ENCODE measurements around the gene SMIM12.

DNA sequence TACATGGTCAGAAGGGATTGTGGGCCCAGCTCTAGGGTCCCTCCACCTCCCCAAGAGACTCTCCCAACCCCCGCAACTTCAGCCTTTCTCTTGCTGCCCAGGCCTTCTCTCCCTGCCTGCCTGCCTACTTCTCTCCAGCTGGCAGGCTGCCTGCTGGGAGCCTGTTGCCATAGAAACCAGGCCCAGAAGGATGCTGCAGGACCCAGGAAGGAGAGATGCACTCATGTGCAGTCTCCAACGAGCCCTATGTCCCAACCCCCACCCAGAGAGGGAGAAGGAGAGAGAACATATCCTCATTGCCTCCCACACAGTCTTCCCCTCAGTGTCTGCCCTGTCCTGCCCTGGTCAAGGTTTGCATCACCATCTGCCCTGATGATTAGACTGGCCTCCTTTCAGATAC, 10.8 kb upstream of the SMIM12 start:
- TF ChIP-seq, protein P1, sequence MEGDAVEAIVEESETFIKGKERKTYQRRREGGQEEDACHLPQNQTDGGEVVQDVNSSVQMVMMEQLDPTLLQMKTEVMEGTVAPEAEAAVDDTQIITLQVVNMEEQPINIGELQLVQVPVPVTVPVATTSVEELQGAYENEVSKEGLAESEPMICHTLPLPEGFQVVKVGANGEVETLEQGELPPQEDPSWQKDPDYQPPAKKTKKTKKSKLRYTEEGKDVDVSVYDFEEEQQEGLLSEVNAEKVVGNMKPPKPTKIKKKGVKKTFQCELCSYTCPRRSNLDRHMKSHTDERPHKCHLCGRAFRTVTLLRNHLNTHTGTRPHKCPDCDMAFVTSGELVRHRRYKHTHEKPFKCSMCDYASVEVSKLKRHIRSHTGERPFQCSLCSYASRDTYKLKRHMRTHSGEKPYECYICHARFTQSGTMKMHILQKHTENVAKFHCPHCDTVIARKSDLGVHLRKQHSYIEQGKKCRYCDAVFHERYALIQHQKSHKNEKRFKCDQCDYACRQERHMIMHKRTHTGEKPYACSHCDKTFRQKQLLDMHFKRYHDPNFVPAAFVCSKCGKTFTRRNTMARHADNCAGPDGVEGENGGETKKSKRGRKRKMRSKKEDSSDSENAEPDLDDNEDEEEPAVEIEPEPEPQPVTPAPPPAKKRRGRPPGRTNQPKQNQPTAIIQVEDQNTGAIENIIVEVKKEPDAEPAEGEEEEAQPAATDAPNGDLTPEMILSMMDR (IDR thresholded peaks at IDR 0.05; ENCODE audit: insufficient read depth, low read length, poor library complexity, severe bottlenecking), result no peak
- no peak for TF ChIP-seq EZH2phosphoT487 (conservative IDR thresholded peaks at IDR 0.05; ENCODE audit: low read length)
